GM15510 (cell line): Measurements from ENCODE around the gene CHD2.

Experiments
- POLR2A ChIP-seq: IDR thresholded peaks from 3 replicates; pipeline ENCODE4 v1.6.1; 2011; ENCODE audit warnings: borderline replicate concordance; ENCODE audit not compliant: insufficient read length; ENCODE audit errors: extremely low read depth

The CHD2 gene

DNA sequence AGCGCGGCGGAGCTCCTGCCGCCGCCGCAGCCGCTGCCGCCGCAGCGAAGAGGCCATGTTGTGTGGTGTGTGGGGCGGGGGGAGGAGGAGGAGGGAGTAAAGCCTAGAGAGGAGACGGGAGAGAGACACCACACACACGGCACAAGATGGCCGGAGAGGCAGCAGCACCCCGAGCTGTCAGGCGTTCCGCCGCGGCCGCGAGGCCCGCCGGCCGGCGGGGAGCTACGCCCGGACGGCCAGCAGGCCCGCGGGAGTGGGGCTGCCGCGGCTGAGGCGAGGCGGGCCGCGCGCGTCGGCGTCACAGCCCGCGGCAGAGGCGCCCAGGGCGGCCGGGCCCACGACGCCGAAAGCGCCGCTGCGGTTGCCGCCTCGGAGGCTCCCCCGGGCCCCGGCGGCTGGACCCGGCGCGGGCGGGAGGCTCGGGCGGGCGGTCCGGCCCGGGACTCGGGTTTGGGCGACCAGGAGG is 17.4 kb upstream of the CHD2 start:
- peak; percentile 97 for TF ChIP-seq POLR2A

DNA sequence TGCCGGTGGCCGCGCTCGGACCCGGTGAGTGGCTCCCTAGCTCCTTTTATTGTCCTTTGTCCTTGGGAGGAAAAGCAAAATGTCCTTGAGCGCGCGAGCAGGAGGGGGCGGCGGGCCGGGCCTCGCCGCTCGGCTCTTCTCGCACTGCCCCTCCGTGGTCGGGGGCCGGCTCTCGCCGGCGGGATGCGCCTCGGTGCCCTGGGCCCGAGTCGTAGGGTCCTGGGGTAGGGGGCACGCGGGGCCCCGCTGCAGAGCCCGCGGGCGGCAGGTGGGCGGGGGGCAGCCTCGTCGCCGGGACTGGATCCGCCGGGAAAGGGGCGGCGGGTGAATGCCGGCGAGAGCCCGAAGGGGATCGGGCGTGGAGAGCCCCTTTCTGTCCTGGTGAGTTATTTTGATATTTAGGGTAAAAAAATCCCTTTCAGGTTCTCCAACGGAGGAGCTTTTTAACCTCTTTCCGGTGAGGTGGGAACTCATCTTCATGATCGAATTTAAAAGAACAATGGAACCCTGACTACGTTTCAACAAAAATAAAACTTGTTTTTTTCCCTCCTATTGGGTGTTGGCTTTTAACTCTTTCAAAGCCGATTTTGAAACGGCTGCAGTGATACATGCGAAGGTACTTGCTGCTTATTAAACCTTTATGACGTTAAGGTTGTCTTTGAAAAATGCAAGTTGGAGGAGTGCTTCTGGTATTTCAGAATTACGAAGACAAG is 16.8 kb upstream of the CHD2 start:
- TF ChIP-seq POLR2A = no peak

DNA sequence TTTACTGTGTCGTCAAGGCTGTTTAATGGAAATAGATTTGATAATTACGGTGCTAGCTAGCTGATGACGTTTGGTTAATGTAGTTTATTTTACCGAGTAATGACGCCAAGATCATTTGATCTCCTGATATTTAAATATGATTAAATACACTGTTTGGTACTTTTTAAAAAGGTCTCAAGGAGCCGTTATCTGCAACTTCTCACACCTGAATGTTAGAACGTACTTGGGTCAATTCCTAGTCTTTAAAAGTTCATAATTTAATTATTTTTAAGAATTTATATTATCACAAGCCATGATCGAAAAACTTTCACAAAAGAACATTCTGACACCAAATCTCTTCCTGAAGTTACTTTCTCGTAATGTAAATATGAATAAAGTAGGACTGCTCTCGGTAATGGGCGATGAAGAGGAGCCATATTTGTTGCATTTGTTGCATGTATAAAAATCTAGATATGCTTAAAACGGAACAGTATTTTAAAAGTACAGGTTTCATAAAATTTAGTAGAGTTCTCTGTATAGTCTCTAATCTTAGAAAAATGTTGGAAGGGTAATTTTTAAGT is 16.2 kb upstream of the CHD2 start:
- no peak for TF ChIP-seq POLR2A

DNA sequence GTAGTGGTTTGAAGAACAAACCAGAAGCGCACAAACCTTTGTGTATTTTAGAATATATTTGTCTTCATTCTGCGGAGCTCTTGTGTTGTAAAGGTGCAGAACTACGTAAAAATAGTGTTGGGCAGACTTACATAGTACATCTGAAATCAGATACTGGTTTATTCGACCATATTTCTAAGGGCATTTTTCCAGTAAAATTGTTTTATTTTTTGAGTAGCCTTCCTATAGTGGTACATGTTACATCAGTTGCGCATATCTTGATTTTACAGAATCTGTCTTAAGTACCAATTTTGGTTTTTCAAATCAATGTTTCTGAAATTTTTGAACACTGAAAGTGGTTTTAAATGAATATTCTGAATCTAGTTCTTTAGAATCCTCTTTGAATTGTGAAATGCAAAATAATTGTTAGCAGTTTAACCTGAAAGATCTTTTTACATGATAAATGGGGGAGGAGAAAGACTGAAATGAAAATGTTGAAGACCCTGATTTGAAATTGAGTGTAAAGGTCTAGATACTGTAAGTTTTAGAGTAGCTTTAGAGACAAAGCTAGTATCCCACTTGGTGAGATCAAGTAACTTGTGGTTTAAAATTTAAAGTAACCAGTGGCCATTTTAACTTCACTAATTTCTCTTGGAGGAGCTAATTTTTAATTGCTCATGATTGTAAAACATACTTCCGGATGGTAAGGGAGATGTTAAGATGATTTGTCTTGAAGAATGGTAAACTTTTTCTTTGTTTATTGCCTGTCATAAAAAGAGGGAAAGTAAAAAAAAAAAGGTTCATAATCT is 15.5 kb upstream of the CHD2 start:
- TF ChIP-seq POLR2A = no peak

DNA sequence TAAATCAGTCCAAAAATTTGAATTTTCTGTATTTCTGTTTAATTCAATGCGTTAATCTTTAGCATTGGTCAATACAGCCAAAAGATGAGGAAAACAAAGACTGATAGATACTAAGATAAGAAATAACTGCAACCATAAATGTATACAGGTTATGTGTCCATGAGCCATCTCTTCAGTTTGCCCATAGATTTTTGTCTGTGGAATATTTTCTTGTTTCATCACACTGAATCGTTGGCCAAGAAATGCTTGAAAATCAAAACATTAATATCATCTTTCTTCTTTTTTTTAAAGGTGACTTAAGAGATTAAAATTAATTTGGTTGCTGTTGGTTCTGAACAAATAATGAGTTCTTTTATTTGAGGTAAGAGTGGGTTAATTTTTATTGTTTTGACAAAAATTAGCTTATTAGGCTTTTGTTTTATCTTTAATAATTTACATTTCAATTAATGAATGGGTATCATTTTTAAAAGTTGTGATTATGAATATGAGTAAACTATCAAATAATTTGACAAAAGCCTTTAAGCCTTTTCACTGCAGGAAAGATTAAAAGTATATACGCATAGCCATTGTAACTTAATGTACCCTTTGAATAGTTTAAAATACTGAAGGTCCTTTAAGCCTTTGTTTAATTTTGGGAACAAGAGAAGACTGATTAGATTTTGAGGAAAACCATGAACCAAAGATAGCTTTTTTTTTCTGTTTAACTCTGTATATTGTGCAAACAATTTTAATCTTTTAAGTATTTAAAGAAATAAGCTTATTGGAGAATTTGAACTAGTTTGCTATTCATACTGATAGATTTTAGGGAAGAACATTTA is 14.7 kb upstream of the CHD2 start:
- TF ChIP-seq POLR2A = no peak

DNA sequence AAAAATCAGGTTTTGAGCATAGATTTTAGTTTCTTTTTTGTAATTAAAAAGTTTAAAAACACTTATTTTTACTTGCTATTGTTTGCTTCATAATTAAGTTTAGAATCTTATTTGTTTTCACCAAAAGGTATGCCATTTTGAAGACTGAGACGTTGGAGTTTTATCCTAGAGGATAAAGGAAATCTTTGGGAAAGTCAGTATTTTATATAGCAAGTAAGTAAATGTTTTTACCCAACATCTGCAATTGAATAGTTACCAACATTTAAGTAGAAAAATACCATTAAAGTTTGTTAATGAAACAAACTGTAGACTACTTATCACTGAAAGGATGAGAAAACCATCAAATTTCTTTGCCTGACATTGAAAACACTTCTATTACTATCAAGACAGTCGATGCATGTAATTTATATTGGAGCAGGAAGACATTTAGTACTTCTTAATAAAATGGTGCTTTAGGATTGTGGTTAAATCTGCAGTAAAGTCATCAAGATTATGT is 14.0 kb upstream of the CHD2 start:
- no peak for TF ChIP-seq POLR2A

DNA sequence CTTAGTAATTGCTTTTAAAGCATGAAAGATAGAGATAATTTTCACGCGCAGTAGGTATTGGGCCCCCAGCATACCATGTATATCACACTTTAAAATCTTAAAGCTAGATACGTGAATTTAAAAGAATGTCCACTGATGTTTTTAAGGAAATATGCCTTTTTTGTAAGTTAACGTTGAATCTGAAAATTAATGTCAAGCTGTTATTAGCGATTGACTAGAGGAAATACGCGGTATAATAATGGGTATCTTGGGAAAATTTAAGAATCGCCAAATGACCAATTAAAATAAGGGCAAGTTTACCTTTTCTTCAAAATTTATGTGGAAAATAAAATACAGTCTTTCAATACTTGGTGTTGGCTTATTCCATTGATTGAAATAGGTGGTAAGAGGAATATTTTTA is 13.3 kb upstream of the CHD2 start:
- no peak for TF ChIP-seq POLR2A

DNA sequence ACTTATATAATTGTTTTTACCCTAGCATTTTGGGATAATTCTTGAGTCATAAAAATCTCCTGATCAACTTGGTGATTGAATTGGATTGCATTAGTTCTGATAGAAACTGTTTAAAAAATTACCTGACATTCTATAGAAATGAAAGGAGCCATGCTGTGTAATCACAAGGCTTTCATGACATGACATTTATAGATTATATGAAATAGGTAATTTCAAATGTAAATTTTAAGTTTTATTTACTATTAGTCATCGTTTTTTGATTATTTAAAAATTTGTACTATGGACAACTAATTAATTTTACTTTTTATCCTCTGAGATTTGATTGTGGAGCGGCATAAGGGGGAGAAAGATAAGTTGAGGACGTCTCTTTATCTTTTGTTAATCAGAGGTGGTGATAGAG is 12.3 kb upstream of the CHD2 start:
- no peak for TF ChIP-seq POLR2A

DNA sequence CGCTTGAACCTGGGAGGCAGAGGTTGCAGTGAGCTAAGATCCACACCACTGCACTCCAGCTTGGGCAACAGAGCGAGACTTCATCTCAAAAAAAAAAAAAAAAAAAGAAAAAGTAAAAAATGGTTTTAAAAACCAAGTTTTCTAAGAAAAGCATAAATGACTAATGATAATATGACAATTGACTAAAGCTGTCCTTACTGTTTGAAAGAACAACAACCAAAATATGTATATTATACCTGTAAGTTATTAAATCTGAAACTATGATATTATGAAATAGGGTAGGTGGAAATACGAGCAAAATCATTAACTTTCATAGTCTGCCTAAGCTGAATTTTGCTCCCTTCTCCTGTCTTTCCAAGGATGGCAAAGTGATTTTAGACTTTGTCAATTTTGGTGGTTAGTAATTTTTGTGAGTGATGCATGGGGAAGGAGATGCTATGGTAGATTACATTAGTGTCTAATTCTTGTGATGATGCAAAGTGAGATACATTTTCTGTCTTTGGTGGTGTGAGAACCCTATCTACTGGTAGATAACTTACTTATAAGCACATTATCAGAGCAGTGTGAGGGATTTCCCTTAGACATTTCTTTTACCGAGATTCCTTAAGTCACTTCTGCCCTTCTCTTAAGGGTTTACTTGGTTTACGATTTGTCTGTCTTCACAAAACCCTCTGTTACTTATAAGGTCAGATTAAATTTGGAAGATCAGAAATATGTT is 10.6 kb upstream of the CHD2 start:
- no peak for TF ChIP-seq POLR2A

DNA sequence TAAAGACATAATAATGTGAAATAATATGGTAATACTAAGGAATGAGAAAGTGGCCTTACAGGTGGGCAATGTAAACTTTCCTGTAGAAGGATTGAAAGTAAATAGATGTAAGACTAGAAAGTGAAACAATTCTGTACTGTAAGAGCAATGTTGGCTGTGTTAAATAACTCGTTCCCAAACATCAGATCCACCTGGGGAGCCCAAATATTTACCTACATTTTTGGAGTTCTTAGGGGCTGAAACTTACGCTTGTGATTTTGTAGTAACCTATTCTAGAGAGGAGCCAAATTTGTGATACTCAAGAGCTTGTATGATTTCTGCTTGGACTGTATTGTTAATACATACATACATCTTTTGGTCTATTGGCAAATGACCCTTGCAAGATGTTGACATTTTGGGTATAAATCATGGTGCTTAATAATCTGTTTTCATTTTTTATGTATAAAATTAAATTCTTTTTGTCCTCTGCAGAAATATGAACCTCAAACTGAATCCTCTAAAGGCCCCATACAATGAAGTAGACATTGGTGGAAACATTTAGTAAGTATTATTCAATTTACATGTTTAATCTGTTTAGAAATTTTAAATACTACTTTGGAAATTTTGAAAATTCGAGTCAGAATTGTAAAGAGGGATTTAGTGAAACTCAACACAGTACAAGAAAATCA is 8.5 kb upstream of the CHD2 start:
- no peak for TF ChIP-seq POLR2A

DNA sequence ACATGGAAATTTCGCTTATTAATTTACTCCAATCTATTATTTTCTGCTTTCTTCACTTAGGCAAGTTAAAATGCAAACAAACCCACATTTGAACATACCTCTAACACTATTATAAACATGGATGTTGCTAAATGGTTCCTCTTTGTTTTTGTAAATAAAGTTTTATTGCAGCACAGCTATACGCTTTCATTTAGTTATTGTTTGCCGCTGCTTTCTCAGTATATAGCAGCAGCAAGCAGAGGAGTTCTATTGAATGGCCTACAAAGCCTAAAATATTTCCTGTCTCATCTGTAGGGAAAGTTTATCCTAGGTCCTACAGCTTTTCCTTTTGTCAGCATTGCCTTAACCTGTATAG is 7.9 kb upstream of the CHD2 start:
- no peak for TF ChIP-seq POLR2A

DNA sequence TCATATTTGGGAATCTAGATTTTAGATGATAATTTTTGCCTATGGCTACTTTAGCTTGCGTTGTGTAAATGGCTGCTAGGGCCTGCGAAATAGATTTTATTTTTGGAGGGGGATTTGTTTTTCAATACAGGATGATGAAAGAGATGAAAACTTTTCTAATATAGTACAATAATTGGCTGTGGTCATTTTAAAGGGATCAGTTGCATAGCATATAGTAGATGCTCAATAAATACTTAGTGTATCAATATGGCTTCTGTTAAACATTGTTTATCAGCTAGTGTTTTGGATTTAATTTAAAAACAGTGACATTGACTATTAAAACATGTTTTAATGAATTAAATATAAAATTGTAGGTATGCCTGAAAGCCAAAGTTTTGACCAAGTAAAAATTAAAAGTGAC is 6.9 kb upstream of the CHD2 start:
- no peak for TF ChIP-seq POLR2A

DNA sequence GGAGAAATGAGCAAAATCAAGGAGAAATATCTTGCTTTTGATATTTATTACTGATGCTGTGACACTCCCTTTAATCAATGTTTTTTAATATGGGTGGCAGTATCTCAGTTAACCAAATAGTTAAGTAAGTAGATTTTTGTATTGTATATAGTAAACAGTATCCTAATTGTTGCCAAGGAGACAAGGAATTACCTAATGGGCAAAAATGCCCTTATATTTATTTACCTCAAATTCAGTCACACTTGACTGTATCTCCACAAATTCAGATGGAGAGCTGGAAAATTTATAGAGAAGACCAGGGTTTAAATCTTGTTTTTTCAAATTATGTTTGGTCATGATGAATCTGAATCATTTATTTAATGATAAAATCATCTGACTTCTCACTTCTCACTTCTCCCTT is 3.6 kb upstream of the CHD2 start:
- no peak for TF ChIP-seq POLR2A

DNA sequence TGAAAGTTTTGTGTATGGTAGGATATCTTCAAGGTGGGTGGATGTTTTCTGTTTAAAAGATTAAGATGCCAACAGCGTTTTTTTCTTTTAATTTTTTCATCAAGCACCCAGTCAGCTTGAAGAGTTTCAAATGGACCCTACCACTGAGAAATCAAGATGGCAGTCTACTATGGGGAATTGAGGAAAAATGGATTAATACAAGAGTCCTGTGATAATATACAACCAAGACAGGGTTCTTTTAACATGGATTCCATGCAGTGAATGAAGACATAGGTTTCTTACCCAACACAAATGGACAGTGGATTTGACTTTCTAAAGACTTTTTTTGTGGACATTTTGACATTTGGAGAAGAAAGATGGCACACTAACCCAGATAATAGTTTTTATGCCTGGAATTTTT is 2.5 kb upstream of the CHD2 start:
- TF ChIP-seq POLR2A = no peak
